Measurements from ENCODE around the gene SIRT3. TPM values are rescaled to one million over a fixed set of nuclear protein-coding genes. Genes with fewer than 3 reads are reported as not detected.

Gene SIRT3
- total RNA-seq, 3 donors from 2014 or later (not counting 1 experiment from before 2014, with no cell fraction given), result 20.1 to 24.2 (median 21.2) TPM

GRCh38 chr11:276219-276618 lies 40.1 kb upstream of the SIRT3 start:
- H3K4me3 ChIP-seq (ENCODE audit: low read length), result no peak overlapping the region
- H3K27me3 ChIP-seq (ENCODE audit: control insufficient read depth, insufficient read depth, low read length), result peaks cover 7% of the 10 kb centered on the region
- DNase-seq, result no peak
- Mint-ChIP-seq H3K4me3 (no peak overlapping the region), H3K27ac (no peak overlapping the region), H3K4me1 (peaks cover 13 to 29% of the 10 kb centered on the region in 2 donors), H3K9me3 (no peaks in the 10 kb centered on the region), H3K27me3 (ENCODE audit: low read depth in 2 of 2) (peaks cover 0 to 16% of the 10 kb centered on the region in 2 donors), H3K36me3 (no peaks in the 10 kb centered on the region)
- TF ChIP-seq CTCF (IDR thresholded peaks at IDR 0.05), result no peak
- H3K9me3 ChIP-seq (ENCODE audit: control insufficient read depth, insufficient read depth, low read length), result no peaks in the 10 kb centered on the region
- H3K4me1 ChIP-seq (ENCODE audit: control insufficient read depth, insufficient read depth, low read length), result peaks cover 35% of the 10 kb centered on the region
- no peak overlapping the region for H3K27ac ChIP-seq (ENCODE audit: low read length)
- intact Hi-C loops (cut with micrococcal nuclease), result no loop called here
- no peak for ATAC-seq
- H3K36me3 ChIP-seq (ENCODE audit: control insufficient read depth, insufficient read depth, low read length), result no peaks in the 10 kb centered on the region

GRCh38 chr11:272931-273198 lies 36.7 kb upstream of the SIRT3 start:
- Histone ChIP-seq H3K27me3 (ENCODE audit: control insufficient read depth, insufficient read depth, low read length) (no peaks in the 10 kb centered on the region), H3K4me3 (ENCODE audit: low read length) (no peak overlapping the region), H3K27ac (ENCODE audit: low read length) (no peak overlapping the region), H3K4me1 (ENCODE audit: control insufficient read depth, insufficient read depth, low read length) (peaks cover 35% of the 10 kb centered on the region), H3K36me3 (ENCODE audit: control insufficient read depth, insufficient read depth, low read length) (no peaks in the 10 kb centered on the region), H3K9me3 (ENCODE audit: control insufficient read depth, insufficient read depth, low read length) (no peaks in the 10 kb centered on the region)
- ATAC-seq (no peak), DNase-seq (no peak)
- no peaks in the 10 kb centered on the region for H3K9me3 Mint-ChIP-seq
- no peak overlapping the region for H3K4me3 Mint-ChIP-seq
- H3K36me3 Mint-ChIP-seq, result no peaks in the 10 kb centered on the region
- H3K27me3 Mint-ChIP-seq (ENCODE audit: low read depth in 2 of 2), result peaks cover 0 to 7% of the 10 kb centered on the region in 2 donors
- H3K27ac Mint-ChIP-seq, result peak overlapping the region in 1 of 2 donors; percentile 8
- no peak for TF ChIP-seq CTCF (IDR thresholded peaks at IDR 0.05)
- intact Hi-C loops (cut with micrococcal nuclease), result no loop called here
- WGBS (ENCODE audit: insufficient coverage), result 94% methylated on average over 6 of the region's 6 CpGs
- H3K4me1 Mint-ChIP-seq, result peaks cover 24 to 41% of the 10 kb centered on the region in 2 donors

- Mint-ChIP-seq H3K27ac (peak overlapping the region in 1 of 2 donors; percentile 47), H3K4me3 (no peak overlapping the region), H3K9me3 (no peaks in the 10 kb centered on the region), H3K27me3 (ENCODE audit: low read depth in 2 of 2) (peaks cover 0 to 4% of the 10 kb centered on the region in 2 donors), H3K36me3 (no peaks in the 10 kb centered on the region), H3K4me1 (peaks cover 20 to 41% of the 10 kb centered on the region in 2 donors)
- WGBS (ENCODE audit: insufficient coverage), result 91% methylated on average over 22 of the region's 22 CpGs
- H3K4me1 ChIP-seq (ENCODE audit: control insufficient read depth, insufficient read depth, low read length), result peaks cover 35% of the 10 kb centered on the region
- no peaks in the 10 kb centered on the region for H3K36me3 ChIP-seq (ENCODE audit: control insufficient read depth, insufficient read depth, low read length)
- no peak overlapping the region for H3K4me3 ChIP-seq (ENCODE audit: low read length)
- H3K9me3 ChIP-seq (ENCODE audit: control insufficient read depth, insufficient read depth, low read length), result no peaks in the 10 kb centered on the region
- intact Hi-C loops (cut with micrococcal nuclease), result no loop called here
- no peaks in the 10 kb centered on the region for H3K27me3 ChIP-seq (ENCODE audit: control insufficient read depth, insufficient read depth, low read length)
- ATAC-seq, result no peak
- DNase-seq, result no peak
- TF ChIP-seq CTCF (IDR thresholded peaks at IDR 0.05), result no peak
- H3K27ac ChIP-seq (ENCODE audit: low read length), result no peak overlapping the region
Measured at GRCh38 chr11:272195-272930, 36.2 kb upstream of the SIRT3 start.

- no peak for DNase-seq
- Histone ChIP-seq H3K27ac (ENCODE audit: low read length) (no peak overlapping the region), H3K4me3 (ENCODE audit: low read length) (no peak overlapping the region), H3K4me1 (ENCODE audit: control insufficient read depth, insufficient read depth, low read length) (peaks cover 39% of the 10 kb centered on the region), H3K36me3 (ENCODE audit: control insufficient read depth, insufficient read depth, low read length) (no peaks in the 10 kb centered on the region), H3K27me3 (ENCODE audit: control insufficient read depth, insufficient read depth, low read length) (no peaks in the 10 kb centered on the region), H3K9me3 (ENCODE audit: control insufficient read depth, insufficient read depth, low read length) (no peaks in the 10 kb centered on the region)
- H3K4me1 Mint-ChIP-seq, result peaks cover 20 to 40% of the 10 kb centered on the region in 2 donors
- WGBS (ENCODE audit: insufficient coverage), result 97% methylated on average over 8 of the region's 8 CpGs
- H3K4me3 Mint-ChIP-seq, result no peak overlapping the region
- ATAC-seq, result no peak
- H3K36me3 Mint-ChIP-seq, result no peaks in the 10 kb centered on the region
- peak overlapping the region in 1 of 2 donors; percentile 47 for H3K27ac Mint-ChIP-seq
- intact Hi-C loops (cut with micrococcal nuclease), result no loop called here
- peaks cover 0 to 2% of the 10 kb centered on the region in 2 donors for H3K27me3 Mint-ChIP-seq (ENCODE audit: low read depth in 2 of 2)
- no peaks in the 10 kb centered on the region for H3K9me3 Mint-ChIP-seq
- no peak for TF ChIP-seq CTCF (IDR thresholded peaks at IDR 0.05)
Measured at GRCh38 chr11:271319-271715, 35.2 kb upstream of the SIRT3 start.

All from natural killer cell (primary cell).